Epithelial cell of proximal tubule (primary cell): ENCODE measurements around the gene CORO2B. TPM values are rescaled to one million over a fixed set of nuclear protein-coding genes. Genes with fewer than 3 reads are reported as not detected.

Experiments
- DNase-seq: peaks from one replicate; pipeline ENCODE4 v3.0.0-alpha.2; 2011; ENCODE audit warnings: low read depth
- H3K4me3 ChIP-seq: 2 replicates; pipeline ENCODE4 v1.5.1; 2011; ENCODE audit warnings: low read depth, mild to moderate bottlenecking, low read length
- total RNA-seq: library from RNA; depleted of rRNA; stranded (reverse); fragments of >200 nt; gene quantifications from 2 replicates; pipeline ENCODE4 v1.2.3, GENCODE V29; 2015
- TF ChIP-seq, protein P1 (sequence below): conservative IDR thresholded peaks from 2 replicates; pipeline ENCODE4 v1.5.1; 2012; ENCODE audit warnings: low read depth, mild to moderate bottlenecking, low read length

The CORO2B gene
- total RNA-seq, 1 donor from 2014 or later = 18.3 TPM

DNA sequence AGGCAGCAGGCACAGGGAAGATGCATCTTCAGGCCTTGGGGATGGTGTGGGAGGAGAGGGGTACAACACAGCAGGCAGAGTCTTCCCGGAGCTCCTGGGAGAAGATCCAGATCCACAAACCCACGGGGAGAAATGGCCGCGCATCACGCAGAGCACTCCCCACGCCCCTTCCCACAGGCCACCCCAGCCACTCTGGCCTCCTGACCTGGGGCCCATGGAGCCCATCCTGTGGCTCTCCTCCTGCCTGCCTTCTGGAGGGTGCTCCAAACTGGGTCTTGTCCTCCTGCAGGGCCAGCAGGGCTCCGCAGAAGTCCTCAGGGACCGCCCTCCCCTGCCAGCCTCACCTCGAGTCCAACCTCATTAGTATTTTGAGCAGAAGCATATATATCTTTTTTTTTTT is 17.9 kb downstream of the CORO2B start:
- DNase-seq = no peak
- TF ChIP-seq, protein P1, sequence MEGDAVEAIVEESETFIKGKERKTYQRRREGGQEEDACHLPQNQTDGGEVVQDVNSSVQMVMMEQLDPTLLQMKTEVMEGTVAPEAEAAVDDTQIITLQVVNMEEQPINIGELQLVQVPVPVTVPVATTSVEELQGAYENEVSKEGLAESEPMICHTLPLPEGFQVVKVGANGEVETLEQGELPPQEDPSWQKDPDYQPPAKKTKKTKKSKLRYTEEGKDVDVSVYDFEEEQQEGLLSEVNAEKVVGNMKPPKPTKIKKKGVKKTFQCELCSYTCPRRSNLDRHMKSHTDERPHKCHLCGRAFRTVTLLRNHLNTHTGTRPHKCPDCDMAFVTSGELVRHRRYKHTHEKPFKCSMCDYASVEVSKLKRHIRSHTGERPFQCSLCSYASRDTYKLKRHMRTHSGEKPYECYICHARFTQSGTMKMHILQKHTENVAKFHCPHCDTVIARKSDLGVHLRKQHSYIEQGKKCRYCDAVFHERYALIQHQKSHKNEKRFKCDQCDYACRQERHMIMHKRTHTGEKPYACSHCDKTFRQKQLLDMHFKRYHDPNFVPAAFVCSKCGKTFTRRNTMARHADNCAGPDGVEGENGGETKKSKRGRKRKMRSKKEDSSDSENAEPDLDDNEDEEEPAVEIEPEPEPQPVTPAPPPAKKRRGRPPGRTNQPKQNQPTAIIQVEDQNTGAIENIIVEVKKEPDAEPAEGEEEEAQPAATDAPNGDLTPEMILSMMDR = no peak
- H3K4me3 ChIP-seq = no peak overlapping the region

DNA sequence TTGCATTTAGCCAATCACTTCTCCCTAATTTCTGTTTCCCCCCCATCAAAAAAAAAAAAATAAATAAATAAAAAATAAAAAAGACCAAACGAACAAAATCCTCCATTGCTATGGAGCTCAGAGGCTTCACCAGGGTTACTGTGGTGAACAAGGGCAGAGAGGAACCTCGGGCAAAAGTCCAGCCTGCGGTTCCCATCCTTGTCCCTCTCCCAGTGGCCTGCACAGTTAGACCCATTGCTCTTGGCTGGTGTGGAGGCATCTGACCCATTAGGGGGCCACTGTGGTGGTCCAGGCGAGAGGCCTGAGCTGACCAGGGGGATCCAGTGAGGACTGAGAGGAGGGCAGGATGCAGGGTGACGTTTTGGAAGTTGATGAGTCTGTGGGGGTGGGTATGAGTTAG is 18.8 kb downstream of the CORO2B start:
- TF ChIP-seq, protein P1 = no peak
- H3K4me3 ChIP-seq = no peak overlapping the region
- no peak for DNase-seq

DNA sequence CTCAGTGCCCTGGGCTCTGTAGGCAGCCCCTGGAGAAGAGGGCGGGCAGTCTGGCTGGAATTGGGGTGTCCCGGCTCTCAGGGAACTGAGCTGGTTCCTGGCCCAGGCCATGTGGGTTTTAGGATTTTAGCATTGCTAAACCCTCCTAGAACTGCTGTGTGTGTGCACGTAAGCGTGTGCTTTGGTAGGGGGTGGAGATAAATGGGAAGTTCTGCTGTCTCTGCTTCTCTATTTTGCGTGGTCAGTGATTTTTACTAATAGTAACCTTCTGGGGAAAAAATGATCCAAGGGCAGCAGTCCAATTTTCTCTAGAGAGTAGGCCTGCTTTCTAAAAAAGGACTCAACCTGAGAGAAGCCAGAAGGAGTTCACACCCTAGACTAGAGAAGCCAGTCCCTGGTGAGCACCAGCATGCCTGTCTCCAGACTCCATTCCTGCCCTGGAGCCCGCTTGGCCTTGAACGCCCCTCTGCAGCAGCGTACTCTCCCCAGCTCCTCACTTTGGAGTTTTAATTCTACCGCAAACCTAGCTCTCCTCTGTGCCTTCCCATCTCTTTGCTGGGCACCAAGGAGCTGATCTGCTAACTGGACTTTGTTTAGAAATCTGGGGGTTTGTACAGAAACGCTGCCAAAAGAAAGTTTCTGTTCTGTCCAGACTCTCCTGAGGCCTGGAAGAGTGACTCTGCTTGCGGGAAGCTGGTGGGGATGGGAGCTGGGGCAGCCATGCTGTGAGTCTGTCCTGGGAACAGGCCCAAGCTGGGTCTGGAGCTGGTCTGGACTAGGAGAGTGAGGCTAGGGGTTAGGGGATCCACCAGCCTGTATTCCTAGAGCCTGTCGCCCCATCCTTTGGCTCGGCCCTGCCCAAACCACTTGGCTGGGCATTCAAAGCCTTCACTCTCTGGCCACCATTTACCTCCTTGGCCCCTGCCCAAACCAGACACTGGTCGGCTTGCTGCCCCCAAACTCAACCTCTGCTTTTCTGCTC is 19.7 kb downstream of the CORO2B start:
- DNase-seq = no peak
- no peak overlapping the region for H3K4me3 ChIP-seq
- TF ChIP-seq, protein P1 = no peak

DNA sequence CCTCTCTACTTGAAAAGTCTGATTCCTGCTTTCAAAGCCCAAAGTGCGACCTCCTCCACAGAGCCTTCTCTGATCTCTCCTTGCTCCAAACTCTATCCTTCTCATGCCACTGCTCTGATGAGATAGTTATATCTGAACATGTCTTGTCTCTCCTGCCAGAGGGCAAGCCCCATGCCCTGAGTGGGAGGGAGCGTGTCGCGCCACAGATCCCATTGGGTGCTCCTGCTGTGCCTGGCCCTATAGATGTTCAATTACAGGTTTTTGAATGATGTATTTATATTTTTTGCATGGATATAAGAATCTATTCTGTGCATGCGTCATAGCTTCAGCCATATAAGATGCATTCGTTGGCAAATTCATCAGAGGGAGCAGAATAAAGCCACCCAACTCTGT is 20.4 kb downstream of the CORO2B start:
- H3K4me3 ChIP-seq = no peak overlapping the region
- DNase-seq = no peak
- TF ChIP-seq, protein P1 = no peak

DNA sequence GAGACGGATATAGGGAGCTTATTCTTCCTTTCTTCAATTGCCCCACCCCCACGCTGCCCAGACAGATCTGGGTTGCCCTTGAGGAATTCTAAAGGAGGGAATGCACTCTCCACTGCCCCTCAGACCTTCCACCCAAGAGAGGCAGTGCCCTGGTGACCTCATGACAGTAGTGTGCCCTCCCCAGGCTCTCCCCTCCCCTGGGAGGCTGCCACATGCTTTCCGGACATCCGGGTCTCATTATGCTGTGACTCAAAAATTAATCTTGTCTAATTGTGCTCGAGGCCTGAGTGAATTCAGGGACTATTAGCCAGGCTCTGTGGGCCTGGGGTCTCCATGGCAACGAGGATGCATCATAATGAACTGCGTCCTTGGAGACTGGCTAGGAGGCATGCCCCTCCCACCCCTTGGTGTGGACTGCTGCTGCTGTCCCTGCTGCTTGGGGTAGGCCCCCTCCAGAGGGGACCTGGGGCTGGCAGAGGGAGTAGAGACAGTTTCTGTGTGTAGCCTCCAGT is 20.8 kb downstream of the CORO2B start:
- TF ChIP-seq, protein P1 = no peak
- no peak overlapping the region for H3K4me3 ChIP-seq
- DNase-seq = no peak

DNA sequence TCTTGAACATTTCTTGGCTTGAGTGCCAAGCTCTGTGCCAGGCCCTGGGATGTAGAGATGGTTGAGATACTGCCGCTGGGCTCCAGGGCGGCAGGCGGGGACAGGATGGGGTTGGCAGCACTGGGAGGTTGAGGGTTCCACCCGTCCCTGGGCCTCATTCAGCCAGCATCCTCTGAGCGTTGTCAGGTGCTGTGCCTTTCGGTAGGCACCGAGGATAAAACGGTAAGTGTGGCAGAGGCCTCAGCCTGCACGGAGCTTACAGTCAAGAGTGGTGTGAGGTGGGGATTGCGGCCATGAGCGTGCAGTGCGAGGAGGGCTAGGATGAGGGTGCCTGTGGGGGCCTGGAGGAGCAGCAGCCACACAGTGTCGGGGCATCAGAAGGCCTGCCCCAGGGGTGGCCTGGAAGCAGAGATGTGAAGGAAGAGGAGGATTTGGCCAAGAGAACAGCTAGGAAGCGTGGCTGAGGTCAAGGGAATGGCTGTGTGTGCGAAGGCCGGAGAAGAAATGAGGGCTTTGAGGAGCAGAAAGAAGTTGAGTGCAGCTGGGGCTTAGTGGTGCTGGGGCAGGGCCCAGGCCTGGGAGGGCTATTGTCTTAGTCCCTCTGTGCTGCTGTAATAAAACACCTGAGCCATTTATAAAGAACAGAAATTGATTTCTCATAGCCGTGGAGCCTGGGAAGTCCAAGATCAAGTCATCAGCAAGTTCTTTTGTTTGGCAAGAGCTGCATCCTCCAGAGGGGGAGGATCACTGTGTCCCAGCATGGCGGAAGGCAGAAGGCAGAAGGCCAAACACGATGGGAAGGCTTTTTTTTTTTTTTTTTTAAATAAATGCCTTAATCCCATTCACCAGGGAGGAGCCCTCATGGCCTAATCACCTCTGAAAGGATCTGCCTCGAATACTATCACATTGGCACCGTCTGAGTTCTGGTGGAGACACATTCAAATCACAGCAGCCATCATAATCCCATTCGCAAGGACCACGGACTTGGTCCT is 22.7 kb downstream of the CORO2B start:
- no peak overlapping the region for H3K4me3 ChIP-seq
- no peak for DNase-seq
- TF ChIP-seq, protein P1 = no peak
